Activated CD4-positive, alpha-beta T cell treated with anti-CD3 and anti-CD28 coated beads, Interleukin-2, amount 50 U/mL, for 1 hour (primary cell): ENCODE results near the gene GNA15.

Experiments used
- DNase-seq: peaks from one replicate; pipeline ENCODE4 v3.0.0-alpha.2; 2020

The GNA15 gene

GRCh38 chr19:3121821-3122511 lies 13.9 kb upstream of the GNA15 start:
- DNase-seq = no peak

DNA sequence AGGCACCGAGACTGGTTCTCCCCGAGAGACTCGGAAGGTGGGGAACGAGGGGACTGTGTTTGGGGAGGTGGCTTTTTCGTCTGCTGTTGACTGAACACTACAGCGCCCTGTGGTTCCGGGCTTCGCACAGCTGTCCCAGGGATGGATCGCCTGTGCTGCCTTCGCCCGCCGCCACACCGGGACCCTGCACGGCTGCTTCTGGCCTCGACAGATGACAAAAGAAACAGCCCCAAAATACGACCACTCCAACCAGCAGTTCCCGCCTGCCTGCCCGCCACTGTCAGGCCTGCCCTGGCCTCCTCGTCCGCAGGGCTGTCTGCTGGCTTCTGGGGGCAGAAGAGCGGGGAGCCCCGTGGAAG lies 13.3 kb upstream of the GNA15 start:
- no peak for DNase-seq

- DNase-seq = no peak
These were observed 12.6 kb upstream of the GNA15 start for GRCh38 chr19:3123088-3123721.

DNA sequence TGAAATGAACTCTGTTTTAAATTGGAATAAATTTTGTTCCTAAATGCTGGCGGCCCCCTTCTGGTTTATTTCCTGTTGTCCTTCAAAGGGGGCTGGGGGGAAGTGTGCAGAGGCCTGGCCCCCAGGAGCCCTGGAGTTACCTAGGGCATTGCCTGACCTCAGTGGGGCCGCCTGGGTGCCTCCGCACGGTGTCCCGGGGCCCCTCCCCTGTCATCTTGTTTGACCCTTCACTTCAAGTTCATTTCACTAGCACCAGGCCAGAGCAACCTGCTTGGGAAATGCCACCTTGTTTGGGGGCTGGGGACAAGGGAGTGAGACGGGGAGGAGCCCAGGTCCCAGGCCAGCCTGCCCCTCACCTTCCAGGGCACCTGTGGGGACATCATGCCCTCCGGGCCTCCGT lies 11.9 kb upstream of the GNA15 start:
- DNase-seq = no peak

- DNase-seq = no peak
These were observed 11.2 kb upstream of the GNA15 start for GRCh38 chr19:3124630-3125029.

DNA sequence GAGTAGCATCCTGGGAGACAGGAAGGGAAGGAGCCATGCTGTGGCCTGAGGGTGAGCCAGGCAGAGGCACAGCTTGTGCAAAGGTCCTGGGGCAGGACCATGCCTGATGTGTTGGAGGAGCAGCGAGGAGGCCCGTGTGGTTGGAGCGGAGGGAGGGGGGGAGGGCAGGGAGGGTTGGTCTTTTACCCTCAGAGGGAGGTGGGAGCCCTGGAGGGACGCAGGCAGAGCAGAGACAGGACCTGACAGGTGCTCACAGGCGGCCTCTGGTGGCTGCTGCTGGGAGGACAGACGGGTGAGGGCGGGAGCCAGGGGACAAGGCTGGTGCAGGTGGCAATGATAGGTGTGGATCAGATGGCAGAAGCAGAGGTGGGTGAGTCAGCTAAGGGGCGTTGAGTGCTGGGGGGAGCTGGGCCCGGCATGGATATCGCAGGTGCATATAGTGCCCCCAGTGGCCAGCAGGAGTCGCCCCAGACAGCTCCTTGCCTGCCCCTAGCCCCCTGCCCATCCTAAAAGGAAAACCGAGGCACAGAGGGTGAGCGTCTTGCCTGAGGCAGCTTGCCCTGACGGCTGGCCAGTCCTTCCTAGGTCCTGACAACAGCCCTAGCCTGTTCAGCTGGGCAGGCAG lies 9.8 kb upstream of the GNA15 start:
- DNase-seq = peak; percentile 79

DNA sequence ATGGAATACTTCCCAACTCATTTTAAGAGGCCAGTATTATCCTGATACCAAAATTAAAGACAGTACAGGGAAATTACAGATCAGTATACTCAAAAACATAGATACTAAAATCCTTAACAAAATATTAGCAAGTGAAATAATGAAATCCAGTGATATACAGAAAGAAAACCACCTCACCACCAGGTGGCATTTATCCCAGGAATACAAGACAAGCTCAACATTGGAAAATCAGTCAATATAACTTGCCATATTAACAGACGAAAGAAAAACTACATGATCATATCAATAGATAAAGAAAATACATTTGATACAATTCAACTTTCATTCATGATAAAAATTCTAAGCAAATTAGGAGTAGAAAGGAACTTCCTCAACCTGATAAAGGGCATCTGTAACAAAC lies 6.7 kb upstream of the GNA15 start:
- DNase-seq = no peak

GRCh38 chr19:3131168-3131567 lies 4.7 kb upstream of the GNA15 start:
- no peak for DNase-seq

- DNase-seq = peak; percentile 74
These were observed 2.7 kb upstream of the GNA15 start for GRCh38 chr19:3132971-3133792.

- DNase-seq = no peak
These were observed 2.1 kb upstream of the GNA15 start for GRCh38 chr19:3133793-3134116.

- no peak for DNase-seq
These were observed 837 bp downstream of the GNA15 start for GRCh38 chr19:3136684-3137055.

DNA sequence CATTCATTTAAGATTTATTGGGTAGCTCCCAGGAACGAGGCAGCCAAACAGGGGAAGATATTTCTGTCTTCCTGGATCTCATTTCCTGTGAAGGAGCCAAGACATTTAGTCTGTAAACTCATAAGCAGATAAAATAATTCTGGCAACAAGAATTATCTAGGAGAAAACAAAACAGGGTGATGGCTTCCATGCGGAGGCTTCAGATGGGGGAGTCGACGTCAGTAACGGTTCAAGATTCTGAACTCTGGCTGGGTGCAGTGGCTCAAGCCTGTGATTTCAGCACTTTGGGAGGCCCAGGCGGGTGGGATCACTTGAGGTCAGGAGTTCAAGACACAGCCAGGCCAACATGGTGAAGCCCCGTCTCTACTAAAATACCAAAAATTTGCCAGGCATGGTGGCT lies 1.3 kb downstream of the GNA15 start:
- DNase-seq = no peak

DNA sequence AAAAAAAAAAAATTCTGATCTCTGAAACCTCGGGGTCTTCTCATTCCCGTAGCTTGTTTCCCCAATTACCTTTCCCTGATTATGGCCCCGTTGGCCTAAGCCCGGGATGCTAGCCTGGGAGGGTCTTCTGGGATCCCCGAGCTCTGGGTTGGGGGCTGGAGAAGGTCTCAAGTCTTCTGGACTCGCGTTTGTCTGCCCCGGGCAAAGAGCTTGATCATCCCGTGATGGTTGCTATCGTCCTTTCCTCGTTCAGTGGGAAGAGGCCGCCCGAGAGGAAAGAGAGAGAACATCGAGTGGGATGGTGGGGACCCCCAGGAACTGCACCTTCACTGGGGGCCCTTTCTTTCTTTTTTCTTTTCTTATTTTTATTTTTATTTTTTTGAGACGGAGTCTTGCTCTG lies 2.4 kb downstream of the GNA15 start:
- no peak for DNase-seq

DNA sequence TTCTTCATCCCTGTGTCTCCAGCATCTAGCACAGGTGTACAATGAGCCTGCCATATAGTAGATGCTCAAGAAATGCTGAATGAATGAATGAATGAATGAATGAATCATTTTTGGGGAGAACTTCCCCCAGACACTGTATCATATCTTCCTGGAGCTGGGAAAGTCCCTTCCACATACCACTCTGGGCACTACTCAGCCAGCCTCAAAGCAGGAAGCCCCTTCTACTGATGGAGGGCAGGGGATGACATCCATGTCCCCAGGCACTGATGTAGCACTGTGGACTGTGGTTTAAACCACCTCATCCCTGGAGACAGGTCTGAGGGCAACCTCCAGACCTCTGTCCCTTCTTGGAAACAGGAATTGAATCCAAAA lies 4.8 kb downstream of the GNA15 start:
- DNase-seq = no peak

- DNase-seq = no peak
These were observed 6.4 kb downstream of the GNA15 start for GRCh38 chr19:3142292-3142670.

- DNase-seq = no peak
These were observed 7.0 kb downstream of the GNA15 start for GRCh38 chr19:3142781-3143337.

GRCh38 chr19:3145909-3146676 lies 10.3 kb downstream of the GNA15 start:
- DNase-seq = no peak

DNA sequence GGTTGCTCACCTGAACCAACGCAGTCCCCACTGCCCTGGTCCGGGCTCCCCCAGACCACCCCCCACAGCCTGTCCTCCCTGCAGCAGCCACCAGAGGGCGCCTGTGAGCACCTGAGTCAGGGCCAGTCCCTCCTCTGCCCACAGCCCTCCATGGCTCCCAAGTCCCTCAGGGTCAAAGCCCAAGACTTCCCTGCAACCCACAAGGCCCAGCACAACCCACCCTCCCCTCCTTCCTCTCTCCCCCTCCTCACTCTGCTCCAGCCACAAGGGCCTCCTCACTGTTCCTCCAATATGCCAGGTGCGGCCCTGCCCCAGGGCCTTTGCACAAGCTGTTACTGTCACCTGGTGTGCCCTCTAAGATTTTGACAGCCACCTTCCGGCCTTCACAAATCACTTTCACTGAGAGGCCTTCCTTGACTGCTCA lies 10.9 kb downstream of the GNA15 start:
- DNase-seq = peak; percentile 68

GRCh38 chr19:3148503-3148902 lies 12.7 kb downstream of the GNA15 start:
- no peak for DNase-seq

DNA sequence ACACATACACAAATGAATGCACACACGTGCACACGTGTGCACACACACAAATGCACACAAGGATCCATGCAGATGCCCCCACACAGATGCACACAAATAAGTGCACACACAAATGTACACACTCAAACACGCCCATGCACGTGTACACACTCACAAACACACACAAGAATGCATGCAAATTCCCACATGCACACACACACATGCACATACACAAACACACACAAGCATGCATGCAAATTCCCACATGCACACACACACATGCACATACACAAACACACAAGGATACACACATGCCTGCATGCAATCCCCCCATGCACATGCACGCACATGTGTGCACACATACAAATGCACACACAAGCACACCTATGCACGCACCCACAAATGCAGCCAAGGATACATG lies 13.3 kb downstream of the GNA15 start:
- no peak for DNase-seq

DNA sequence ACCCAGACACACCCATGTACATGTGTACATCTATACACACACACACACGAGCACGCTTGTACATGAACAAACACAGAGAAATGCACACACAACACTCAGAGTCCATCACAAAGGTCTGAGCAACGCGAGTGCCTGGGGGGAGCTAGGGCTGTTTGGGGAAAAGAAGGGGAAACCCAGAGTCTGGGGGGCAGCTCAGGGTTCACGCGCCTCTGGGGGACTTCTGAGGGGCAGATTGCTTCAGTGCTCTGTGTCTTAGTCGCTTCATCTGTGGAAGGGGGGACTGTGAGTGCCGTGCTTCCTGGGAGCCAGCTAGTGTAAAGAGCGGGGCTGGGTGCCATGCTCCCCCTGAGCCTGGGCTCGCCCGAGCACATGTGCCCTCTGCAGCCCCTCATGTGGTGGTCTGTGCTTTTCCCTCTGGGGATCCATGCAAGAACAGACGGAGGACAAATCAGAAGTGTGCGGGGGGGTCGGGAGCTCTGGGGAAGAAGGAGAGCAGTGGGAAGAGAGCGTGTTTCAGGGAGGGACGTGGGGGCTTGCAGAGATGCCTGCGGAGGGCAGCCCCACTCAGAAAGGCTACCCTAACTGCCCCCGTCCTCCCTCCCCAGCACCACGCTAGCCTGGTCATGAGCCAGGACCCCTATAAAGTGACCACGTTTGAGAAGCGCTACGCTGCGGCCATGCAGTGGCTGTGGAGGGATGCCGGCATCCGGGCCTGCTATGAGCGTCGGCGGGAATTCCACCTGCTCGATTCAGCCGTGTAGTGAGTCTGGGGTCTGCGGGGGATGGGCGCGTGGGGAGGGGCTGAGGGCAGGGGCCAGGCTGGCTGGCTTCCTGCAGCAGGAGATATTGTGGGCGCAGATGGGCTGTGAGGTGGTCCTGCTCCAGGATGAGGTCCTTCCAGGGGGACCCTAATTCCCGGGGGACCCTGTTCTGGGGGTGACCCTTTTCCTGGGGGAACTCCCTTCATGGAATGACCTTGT lies 14.0 kb downstream of the GNA15 start:
- DNase-seq = no peak
